SK-N-SH (cell line): ENCODE results near the gene USP1. TPM values are rescaled to one million over a fixed set of nuclear protein-coding genes. Genes with fewer than 3 reads are reported as not detected.

Source experiments
- CTCF ChIA-PET: fragments of 300-600, 350-600 bp; formaldehyde crosslinking; extraction: SDS; loops from one replicate; lab custom pipeline; 2021; lab: Yijun Ruan, JAX
- POLR2A ChIA-PET: fragments of 350-600 bp; sonication (Branson Sonifier 250); formaldehyde crosslinking; extraction: SDS; loops from one replicate; lab custom pipeline; 2020; ENCODE audit warnings: antibody characterized with exemption, inconsistent platforms; lab: Yijun Ruan, JAX
- DNase-seq: peaks from one replicate; pipeline ENCODE4 v3.0.0; 2012
- H2AFZ ChIP-seq: fragments of 200-600 bp; sonication (generic); 2 replicates; pipeline ENCODE4 v1.8.1; 2016; ENCODE audit warnings: antibody characterized with exemption, mild to moderate bottlenecking, low read depth
- H3F3A ChIP-seq: fragments of 200-600 bp; sonication (generic); replicated peaks from 2 replicates; pipeline ENCODE3; 2016; ENCODE audit warnings: antibody characterized with exemption, mild to moderate bottlenecking; ENCODE audit not compliant: insufficient read depth
- H3K27ac ChIP-seq, 2 experiments: fragments of 200-500 bp in 1 of 2; fragments of 200-600 bp in 1 of 2; sonication (Bioruptor generic) in 1 of 2; sonication (generic), shearing (Covaris generic) in 1 of 2; 2 replicates each; pipeline versions ENCODE4 v1.5.1 to v1.6.1; 2014 to 2016; ENCODE audit warnings: low read depth in 2 of 2, inconsistent platforms in 1 of 2, low read length in 1 of 2, mild to moderate bottlenecking in 1 of 2, mixed read lengths in 1 of 2
- H3K27me3 ChIP-seq: fragments of 200-600 bp; sonication (generic), shearing (Covaris generic); 2 replicates; pipeline ENCODE4 v1.6.1; 2016; ENCODE audit warnings: mixed run types; ENCODE audit not compliant: insufficient read depth
- H3K36me3 ChIP-seq, 2 experiments: fragments of 200-500 bp in 1 of 2; fragments of 200-600 bp in 1 of 2; sonication (Bioruptor generic) in 1 of 2; sonication (generic) in 1 of 2; replicated peaks in 1 of 2; 2 replicates each; pipeline versions ENCODE3 to v1.5.1; 2014 to 2016; ENCODE audit warnings: low read length in 1 of 2, mild to moderate bottlenecking in 1 of 2; ENCODE audit not compliant: insufficient read depth in 2 of 2, control insufficient read depth in 1 of 2
- H3K4me1 ChIP-seq, 2 experiments: fragments of 200-500 bp in 1 of 2; fragments of 200-600 bp in 1 of 2; sonication (Bioruptor generic) in 1 of 2; sonication (generic), shearing (Covaris generic) in 1 of 2; 2 replicates each; pipeline versions ENCODE4 v1.5.1 to v1.6.1; 2014 to 2016; ENCODE audit warnings: low read depth in 1 of 2, low read length in 1 of 2, mixed run types in 1 of 2; ENCODE audit not compliant: insufficient read depth in 2 of 2, control insufficient read depth in 1 of 2
- H3K4me2 ChIP-seq: fragments of 200-600 bp; sonication (generic), shearing (Covaris generic); 2 replicates; pipeline ENCODE4 v1.6.1; 2017; ENCODE audit warnings: mixed run types
- H3K4me3 ChIP-seq, 2 experiments: fragments of 200-500 bp in 1 of 2; fragments of 200-600 bp in 1 of 2; sonication (Bioruptor generic) in 1 of 2; sonication (generic), shearing (Covaris generic) in 1 of 2; 2 replicates each; pipeline versions ENCODE4 v1.5.1 to v1.8.1; 2014 to 2016; ENCODE audit warnings: low read depth in 2 of 2, inconsistent platforms in 1 of 2, low read length in 1 of 2, mild to moderate bottlenecking in 1 of 2, mixed read lengths in 1 of 2, moderate library complexity in 1 of 2
- H3K79me2 ChIP-seq: fragments of 200-600 bp; sonication (generic); 2 replicates; pipeline ENCODE4 v1.8.1; 2017; ENCODE audit warnings: mild to moderate bottlenecking; ENCODE audit not compliant: insufficient read depth
- H3K9ac ChIP-seq: fragments of 200-600 bp; sonication (generic); 2 replicates; pipeline ENCODE4 v1.6.1; 2017; ENCODE audit warnings: mixed run types
- H3K9me2 ChIP-seq: fragments of 200-600 bp; sonication (generic); 2 replicates; pipeline ENCODE4 v1.6.1; 2017; ENCODE audit warnings: mixed run types
- H3K9me3 ChIP-seq: fragments of 200-600 bp; sonication (generic); 2 replicates; pipeline ENCODE4 v1.6.1; 2017; ENCODE audit warnings: mixed run types, mild to moderate bottlenecking, moderate library complexity
- H4K20me1 ChIP-seq: fragments of 200-600 bp; sonication (generic); 2 replicates; pipeline ENCODE4 v1.6.1; 2017; ENCODE audit warnings: mild to moderate bottlenecking, mixed run types; ENCODE audit not compliant: insufficient read depth
- FOXJ3 ChIP-seq: sonication (generic); formaldehyde crosslinking; IDR thresholded peaks from 2 replicates; pipeline ENCODE4 v1.5.1; 2020; ENCODE audit warnings: mild to moderate bottlenecking, missing genetic modification reagents
- FOXM1 ChIP-seq: IDR thresholded peaks from 2 replicates; pipeline ENCODE4 v1.4.0; 2012; ENCODE audit warnings: low read depth, mild to moderate bottlenecking
- GABPA ChIP-seq: IDR thresholded peaks from 2 replicates; pipeline ENCODE4 v1.4.0; 2012; ENCODE audit warnings: low read depth, mild to moderate bottlenecking
- GATA2 ChIP-seq: sonication (generic); formaldehyde crosslinking; IDR thresholded peaks from 2 replicates; pipeline ENCODE4 v1.5.0; 2020; ENCODE audit warnings: mild to moderate bottlenecking, missing genetic modification reagents
- IRF3 ChIP-seq: fragments of 150-350 bp; IDR thresholded peaks from 2 replicates; pipeline ENCODE4 v1.6.1; 2016; ENCODE audit warnings: mild to moderate bottlenecking, low read depth, low read length
- MEF2A ChIP-seq: IDR thresholded peaks from 2 replicates; pipeline ENCODE4 v1.4.0; 2012; ENCODE audit warnings: low read depth, borderline replicate concordance
- NRF1 ChIP-seq: IDR thresholded peaks from 2 replicates; pipeline ENCODE4 v1.6.1; 2012; ENCODE audit warnings: low read depth, mild to moderate bottlenecking, low read length
- POLR2AphosphoS5 ChIP-seq: IDR thresholded peaks from 2 replicates; pipeline ENCODE4 v1.6.1; 2012; ENCODE audit warnings: low read depth, low read length
- RFX5 ChIP-seq: IDR thresholded peaks from 2 replicates; pipeline ENCODE4 v1.6.1; 2012; ENCODE audit warnings: mild to moderate bottlenecking, improper control_type of control experiment, low read length
- RXRA ChIP-seq: IDR thresholded peaks from 2 replicates; pipeline ENCODE4 v1.4.0; 2012; ENCODE audit warnings: low read depth, mild to moderate bottlenecking, borderline replicate concordance
- TAF1 ChIP-seq: IDR thresholded peaks from 2 replicates; pipeline ENCODE4 v1.6.1; 2012; ENCODE audit warnings: low read depth, mild to moderate bottlenecking, low read length, moderate library complexity, borderline replicate concordance
- TEAD4 ChIP-seq: IDR thresholded peaks from 2 replicates; pipeline ENCODE4 v1.4.0; 2012; ENCODE audit warnings: mild to moderate bottlenecking, borderline replicate concordance; ENCODE audit not compliant: insufficient read depth
- USF1 ChIP-seq: IDR thresholded peaks from 2 replicates; pipeline ENCODE4 v1.4.0; 2012; ENCODE audit warnings: low read depth, borderline replicate concordance
- USF2 ChIP-seq: fragments of 150-350 bp; IDR thresholded peaks from 2 replicates; pipeline ENCODE4 v1.6.1; 2017; ENCODE audit warnings: antibody characterized with exemption, low read length, low read depth, borderline replicate concordance
- YY1 ChIP-seq: IDR thresholded peaks from 2 replicates; pipeline ENCODE4 v1.4.0; 2012; ENCODE audit warnings: low read depth, mild to moderate bottlenecking
- WGBS: methylation state at CpG from one replicate; pipeline ENCODE4 v1.1.6; 2017; ENCODE audit warnings: low lambda C conversion rate; 5-methylcytosine and 5-hydroxymethylcytosine counted together
- polyA plus RNA-seq, 3 experiments: library from polyadenylated mRNA; depleted of rRNA; stranded (reverse); fragments of >200 nt; gene quantifications; 2 replicates each; pipeline ENCODE4 v1.2.3, GENCODE V29; 2012
- TF ChIP-seq, protein P1 (sequence below): IDR thresholded peaks from 2 replicates; pipeline ENCODE4; 2012

The USP1 gene
- polyA plus RNA-seq, 1 of the 3 experiments (the other 2 are of a cell fraction): 4.3 TPM

GRCh38 chr1:62444701-62445100, 7.9 kb downstream of the USP1 start (continued):
- TF ChIP-seq USF1 (no peak), MEF2A (no peak), RXRA (no peak)

- POLR2A ChIA-PET: no interaction called here
- TF ChIP-seq GABPA (no peak), RFX5 (no peak), USF2 (no peak), FOXM1 (no peak), YY1 (no peak), NRF1 (no peak), TAF1 (no peak), TEAD4 (no peak)
- TF ChIP-seq, protein P1, sequence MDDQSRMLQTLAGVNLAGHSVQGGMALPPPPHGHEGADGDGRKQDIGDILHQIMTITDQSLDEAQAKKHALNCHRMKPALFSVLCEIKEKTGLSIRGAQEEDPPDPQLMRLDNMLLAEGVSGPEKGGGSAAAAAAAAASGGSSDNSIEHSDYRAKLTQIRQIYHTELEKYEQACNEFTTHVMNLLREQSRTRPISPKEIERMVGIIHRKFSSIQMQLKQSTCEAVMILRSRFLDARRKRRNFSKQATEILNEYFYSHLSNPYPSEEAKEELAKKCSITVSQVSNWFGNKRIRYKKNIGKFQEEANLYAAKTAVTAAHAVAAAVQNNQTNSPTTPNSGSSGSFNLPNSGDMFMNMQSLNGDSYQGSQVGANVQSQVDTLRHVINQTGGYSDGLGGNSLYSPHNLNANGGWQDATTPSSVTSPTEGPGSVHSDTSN: no peak
- H4K20me1 ChIP-seq: no peaks in the 10 kb centered on the region; the same call in 1 of the 2 replicates
- H3K36me3 ChIP-seq: peaks cover 69 to 90% of the 10 kb centered on the region in 2 experiments
- H3K4me2 ChIP-seq: no peak overlapping the region
- no peak for DNase-seq
- CTCF ChIA-PET: interaction anchor here (1.1 kb wide), 1 partner anchor 10 kb away, joined by 3 read pairs; no protein-coding TSS in a partner anchor
- peaks cover 52% of the 10 kb centered on the region for H3K79me2 ChIP-seq
- no peaks in the 10 kb centered on the region for H3K27me3 ChIP-seq
- WGBS: 85% methylated on average over 3 of the region's 3 CpGs
- H3K27ac ChIP-seq: no peak overlapping the region
- H3F3A ChIP-seq: peaks cover 47% of the 10 kb centered on the region
- no peak overlapping the region for H3K9ac ChIP-seq
- H3K4me3 ChIP-seq: no peak overlapping the region
- H2AFZ ChIP-seq: no peak overlapping the region
- peaks cover 0 to 5% of the 10 kb centered on the region in 2 experiments; a peak in 1 of 4 replicates for H3K4me1 ChIP-seq
- H3K9me2 ChIP-seq: no peaks in the 10 kb centered on the region
- no peaks in the 10 kb centered on the region for H3K9me3 ChIP-seq
Measured at GRCh38 chr1:62448221-62448933, 11.5 kb downstream of the USP1 start.

- H3K36me3 ChIP-seq: peaks cover 64 to 90% of the 10 kb centered on the region in 2 experiments
- H3K4me1 ChIP-seq: no peaks in the 10 kb centered on the region
- H3F3A ChIP-seq: peaks cover 41% of the 10 kb centered on the region
- no peak overlapping the region for H2AFZ ChIP-seq
- no peak for DNase-seq
- ChIA-PET CTCF (interaction anchor here (0.8 to 1.3 kb wide), 2 partner anchors 10 to 296 kb away, joined by 3 to 4 read pairs; no protein-coding TSS in a partner anchor), POLR2A (interaction anchor here (0.6 kb wide), 1 partner anchor 259 kb away, joined by 3 read pairs; no protein-coding TSS in a partner anchor)
- peaks cover 32% of the 10 kb centered on the region; the same call in 1 of the 2 replicates for H3K79me2 ChIP-seq
- no peak overlapping the region for H3K9ac ChIP-seq
- H4K20me1 ChIP-seq: no peaks in the 10 kb centered on the region
- no peak overlapping the region for H3K4me2 ChIP-seq
- TF ChIP-seq NRF1 (no peak), USF1 (no peak), FOXJ3 (CRISPR knock-in tag) (no peak), POLR2AphosphoS5 (no peak), TAF1 (no peak), YY1 (no peak), GATA2 (no peak), IRF3 (no peak)
- H3K27me3 ChIP-seq: no peaks in the 10 kb centered on the region
- no peak overlapping the region for H3K4me3 ChIP-seq
- no peaks in the 10 kb centered on the region for H3K9me2 ChIP-seq
- no peak overlapping the region for H3K27ac ChIP-seq
- whole genome bisulfite sequencing: 100% methylated on average over 2 of the region's 2 CpGs
- H3K9me3 ChIP-seq: no peaks in the 10 kb centered on the region
Measured at GRCh38 chr1:62450301-62450700, 13.5 kb downstream of the USP1 start.
